B cell (primary cell): ENCODE measurements around the gene DTNBP1. TPM values are rescaled to one million over a fixed set of nuclear protein-coding genes. Genes with fewer than 3 reads are reported as not detected.

Source experiments
- ATAC-seq: fragments of 200-7000 bp; cut with Tn5 transposase; one replicate; pipeline ENCODE4 v1.10.0; 2021; ENCODE audit warnings: low read depth, mild to moderate bottlenecking, moderate number of reproducible peaks, moderate library complexity
- CTCF ChIA-PET: fragments of 350-600 bp; sonication (Branson Sonifier 250); formaldehyde crosslinking; loops from one replicate; lab custom pipeline; 2021; ENCODE audit warnings: antibody characterized with exemption, inconsistent platforms; lab: Charles Lee
- POLR2A ChIA-PET: fragments of 350-600 bp; sonication (Branson Sonifier 250); formaldehyde crosslinking; loops from one replicate; lab custom pipeline; 2021; ENCODE audit warnings: antibody characterized with exemption; lab: Charles Lee
- DNase-seq: peaks from one replicate; pipeline ENCODE4 v3.0.0; 2013
- H2AFZ ChIP-seq: 2 replicates; pipeline ENCODE4 v1.6.1; 2012; ENCODE audit warnings: mild to moderate bottlenecking, low read depth, low read length; ENCODE audit not compliant: insufficient read depth, poor library complexity, severe bottlenecking
- H3K27ac ChIP-seq, 2 donors: 1 replicate in 1 of 2; 2 replicates in 1 of 2; pipeline ENCODE4 v1.5.1; 2012 to 2013; ENCODE audit warnings: low read length in 2 of 2, mild to moderate bottlenecking in 2 of 2, moderate library complexity in 1 of 2
- H3K27me3 ChIP-seq, 4 experiments: fragments of 200-600 bp in 1 of 4; sonication (generic) in 1 of 4; replicated peaks in 1 of 4; 1 replicate in 2 of 4; 2 replicates in 2 of 4; pipeline versions ENCODE4 v1.6.1 to v1.7.0; 2013 to 2016; ENCODE audit warnings: low read length in 3 of 4, mild to moderate bottlenecking in 2 of 4, mixed read lengths in 1 of 4, moderate library complexity in 1 of 4; ENCODE audit not compliant: insufficient read depth in 4 of 4, control insufficient read depth in 3 of 4; ENCODE audit errors: control extremely low read depth in 1 of 4
- H3K36me3 ChIP-seq, 2 experiments: replicated peaks in 1 of 2; 1 replicate in 1 of 2; 2 replicates in 1 of 2; pipeline versions ENCODE4 v1.6.1 to v1.7.1; 2013; ENCODE audit warnings: low read length in 1 of 2; ENCODE audit not compliant: insufficient read depth in 2 of 2, control insufficient read depth in 1 of 2; ENCODE audit errors: control extremely low read depth in 1 of 2, extremely low read depth in 1 of 2
- H3K4me1 ChIP-seq, 2 donors: fragments of 200-600 bp in 1 of 2; sonication (generic) in 1 of 2; 1 replicate in 1 of 2; 2 replicates in 1 of 2; pipeline versions ENCODE4 v1.5.1 to v1.6.1; 2013 to 2017; ENCODE audit warnings: low read length in 2 of 2; ENCODE audit not compliant: control insufficient read depth in 2 of 2, insufficient read depth in 2 of 2
- H3K4me2 ChIP-seq: replicated peaks from 2 replicates; pipeline ENCODE3; 2012; ENCODE audit warnings: mild to moderate bottlenecking, low read depth, low read length; ENCODE audit not compliant: poor library complexity, severe bottlenecking
- H3K4me3 ChIP-seq, 5 experiments: fragments of 200-600 bp in 1 of 5; sonication (generic) in 1 of 5; 1 replicate in 3 of 5; 2 replicates in 2 of 5; pipeline versions ENCODE4 v1.5.1 to v1.7.0; 2011 to 2016; ENCODE audit warnings: low read length in 4 of 5, mild to moderate bottlenecking in 4 of 5, low read depth in 2 of 5, control low read depth in 1 of 5, moderate library complexity in 1 of 5; ENCODE audit not compliant: insufficient read depth in 1 of 5; ENCODE audit errors: control extremely low read depth in 1 of 5, extremely low read depth in 1 of 5
- H3K79me2 ChIP-seq: fragments of 200-600 bp; sonication (generic); one replicate; pipeline ENCODE4 v1.6.0; 2016; ENCODE audit warnings: low read length; ENCODE audit not compliant: control insufficient read depth, insufficient read depth
- H3K9ac ChIP-seq: fragments of 200-600 bp; sonication (generic); 2 replicates; pipeline ENCODE4 v1.6.1; 2017; ENCODE audit warnings: mild to moderate bottlenecking, low read length, moderate library complexity
- H3K9me3 ChIP-seq, 3 donors: one replicate each; pipeline versions ENCODE4 v1.6.1 to v1.7.1; 2013; ENCODE audit warnings: low read length in 2 of 3; ENCODE audit not compliant: control insufficient read depth in 2 of 3, insufficient read depth in 1 of 3; ENCODE audit errors: control extremely low read depth in 1 of 3
- H4K20me1 ChIP-seq: 2 replicates; pipeline ENCODE4 v1.6.0; 2012; ENCODE audit warnings: mild to moderate bottlenecking, low read length; ENCODE audit not compliant: insufficient read depth, control insufficient read depth, poor library complexity, severe bottlenecking
- H3K27ac Mint-ChIP-seq: one replicate; pipeline ENCODE4 v1.8.0; 2021; ENCODE audit warnings: mixed read lengths
- H3K27me3 Mint-ChIP-seq: one replicate; pipeline ENCODE4 v1.8.0; 2021; ENCODE audit warnings: mixed read lengths
- H3K4me1 Mint-ChIP-seq: one replicate; pipeline ENCODE4 v1.8.0; 2021; ENCODE audit warnings: mixed read lengths
- H3K4me3 Mint-ChIP-seq: one replicate; pipeline ENCODE4 v1.8.0; 2021; ENCODE audit warnings: mixed read lengths
- H3K9me3 Mint-ChIP-seq: one replicate; pipeline ENCODE4 v1.8.0; 2022; ENCODE audit warnings: mixed read lengths; ENCODE audit not compliant: insufficient read depth
- CTCF ChIP-seq: fragments of 200-600 bp; IDR thresholded peaks from one replicate; pipeline ENCODE4 v1.8.0; 2022; ENCODE audit warnings: antibody characterized with exemption, mild to moderate bottlenecking
- EZH2 ChIP-seq: IDR thresholded peaks from 2 replicates; pipeline ENCODE4 v1.6.1; 2012; ENCODE audit warnings: borderline replicate concordance, low read depth, mild to moderate bottlenecking, moderate library complexity, low read length; ENCODE audit not compliant: insufficient read depth, poor library complexity, severe bottlenecking
- WGBS: methylation state at CpG from one replicate; pipeline ENCODE4 v1.1.5; 2013; ENCODE audit warnings: missing lambda C conversion rate; ENCODE audit not compliant: insufficient coverage; 5-methylcytosine and 5-hydroxymethylcytosine counted together
- intact Hi-C: fragments of 100-400 bp; cut with micrococcal nuclease; formaldehyde crosslinking; loops from one replicate; pipeline ENCODE4 v1.10.0; 2022
- polyA plus RNA-seq: library from polyadenylated mRNA; depleted of rRNA; stranded (reverse); fragments of >200 nt; gene quantifications from 2 replicates; pipeline ENCODE4 v1.2.3, GENCODE V29; 2012
- total RNA-seq, 2 donors: library from RNA; stranded (reverse); fragments of 120-200 nt in 1 of 2; gene quantifications; 1 replicate in 1 of 2; 2 replicates in 1 of 2; pipeline versions ENCODE4 v1.2.3 to v1.2.4, GENCODE V29; 2013 to 2022

Gene DTNBP1
- total and polyA plus RNA-seq, 2 donors (not counting 1 experiment from before 2014, with no cell fraction given): 31.4 to 73.0 TPM

GRCh38 chr6:15672818-15673217, 10.0 kb upstream of the DTNBP1 start:
- Histone ChIP-seq H3K4me2 (no peak overlapping the region), H3K27ac (no peak overlapping the region), H2AFZ (no peak overlapping the region), H3K4me1 (no peaks in the 10 kb centered on the region), H3K36me3 (no peaks in the 10 kb centered on the region), H3K27me3 (peaks cover 0 to 4% (median 0%) of the 10 kb centered on the region in 4 experiments), H3K79me2 (no peaks in the 10 kb centered on the region), H4K20me1 (no peaks in the 10 kb centered on the region), H3K9me3 (no peaks in the 10 kb centered on the region), H3K4me3 (no peak overlapping the region), H3K9ac (no peak overlapping the region)
- ChIA-PET POLR2A (interaction anchor here (0.6 kb wide), 1 partner anchor 274 kb away, joined by 5 read pairs; no protein-coding TSS in a partner anchor), CTCF (interaction anchor here (1.3 kb wide), 1 partner anchor 19 kb away, joined by 5 read pairs; no protein-coding TSS in a partner anchor)
- Mint-ChIP-seq H3K4me1 (no peaks in the 10 kb centered on the region), H3K9me3 (no peaks in the 10 kb centered on the region), H3K4me3 (no peak overlapping the region), H3K27ac (no peak overlapping the region), H3K27me3 (peaks cover 5% of the 10 kb centered on the region)
- TF ChIP-seq EZH2 (no peak), CTCF (no peak)
- WGBS: 100% methylated on average over 1 of the region's 3 CpGs
- ATAC-seq (no peak), DNase-seq (no peak)
- intact Hi-C loops: no loop called here

- intact Hi-C loops: no loop called here
- Histone ChIP-seq H3K4me2 (no peak overlapping the region), H3K27me3 (peaks cover 0 to 4% (median 0%) of the 10 kb centered on the region in 4 experiments), H3K79me2 (no peaks in the 10 kb centered on the region), H3K36me3 (no peaks in the 10 kb centered on the region), H3K9ac (no peak overlapping the region), H3K27ac (no peak overlapping the region), H4K20me1 (no peaks in the 10 kb centered on the region), H3K4me1 (no peaks in the 10 kb centered on the region), H3K9me3 (no peaks in the 10 kb centered on the region), H2AFZ (no peak overlapping the region), H3K4me3 (no peak overlapping the region)
- WGBS: no CpG with 5 or more reads among the region's 1 CpG
- Mint-ChIP-seq H3K4me3 (no peak overlapping the region), H3K27ac (no peak overlapping the region), H3K4me1 (no peaks in the 10 kb centered on the region), H3K9me3 (no peaks in the 10 kb centered on the region), H3K27me3 (peaks cover 5% of the 10 kb centered on the region)
- ChIA-PET POLR2A (interaction anchor here (0.6 kb wide), 1 partner anchor 1722 kb away, joined by 5 read pairs; no protein-coding TSS in a partner anchor), CTCF (no interaction called here)
- DNase-seq: no peak
- no peak for TF ChIP-seq EZH2
- TF ChIP-seq CTCF: no peak
- ATAC-seq: no peak
Measured at GRCh38 chr6:15672291-15672690, 9.5 kb upstream of the DTNBP1 start.
